ENCODE measurements around the gene PDE9A. TPM values are rescaled to one million over a fixed set of nuclear protein-coding genes. Genes with fewer than 3 reads are reported as not detected.

PDE9A gene
- total RNA-seq, 1 experiment from 2014 or later: not detected

DNA sequence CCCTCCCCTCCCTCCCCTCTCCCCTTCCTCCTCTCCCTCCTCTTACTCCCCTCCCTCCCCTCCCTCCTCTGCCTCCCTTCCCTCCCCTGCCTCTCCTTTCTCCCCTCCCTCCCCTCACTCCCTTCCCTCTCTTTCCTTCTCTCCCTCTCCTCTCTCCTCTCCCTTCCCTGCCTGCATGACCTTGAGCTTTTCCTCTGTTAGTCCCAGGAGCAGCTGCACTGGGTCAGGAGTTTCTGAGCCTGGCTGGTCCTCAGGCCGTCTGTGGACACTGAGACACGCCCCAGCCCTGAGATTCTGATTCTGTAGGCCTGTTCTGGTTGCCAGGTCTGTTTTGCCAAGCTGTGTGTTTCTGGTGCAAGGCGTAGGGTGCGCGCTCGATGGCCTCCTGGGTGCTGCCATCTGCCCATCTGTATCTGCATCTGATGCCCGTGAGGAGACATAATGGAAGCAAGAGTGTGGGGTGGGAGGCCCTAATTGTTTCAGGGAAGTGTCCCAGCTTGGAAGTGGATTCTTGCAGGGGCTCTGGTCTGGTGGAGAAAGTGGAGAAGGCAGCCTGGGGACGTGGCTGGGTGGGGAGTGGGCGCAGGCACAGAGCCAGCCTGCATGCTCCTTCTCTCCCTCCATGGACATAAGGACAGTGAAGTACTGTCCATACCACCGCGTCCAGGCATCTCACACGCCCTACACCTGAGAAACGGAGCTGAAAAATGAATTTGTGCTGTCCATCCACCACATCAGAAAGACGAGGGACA, 128.7 kb downstream of the PDE9A start:
- no peak overlapping the region for H2AFZ ChIP-seq (ENCODE audit: low read length)
- H3K9ac ChIP-seq (ENCODE audit: low read length): no peak overlapping the region
- H3K4me3 ChIP-seq (ENCODE audit: low read length): no peak overlapping the region
- H3K9me2 ChIP-seq (replicated peaks; ENCODE audit: insufficient read depth, low read length): no peaks in the 10 kb centered on the region
- no peak overlapping the region for H3K27ac ChIP-seq (ENCODE audit: low read length)
- H3K4me2 ChIP-seq (ENCODE audit: low read depth, low read length, poor library complexity, severe bottlenecking): no peak overlapping the region
- no peaks in the 10 kb centered on the region for H3K9me3 ChIP-seq (ENCODE audit: low read length)
- no peaks in the 10 kb centered on the region for H3K27me3 ChIP-seq (ENCODE audit: low read length)
- no peaks in the 10 kb centered on the region for H3K79me2 ChIP-seq (ENCODE audit: low read length)
- no peak for DNase-seq
- H3K36me3 ChIP-seq (ENCODE audit: insufficient read depth, low read length): no peaks in the 10 kb centered on the region
- no peaks in the 10 kb centered on the region; the same call in 1 of the 2 replicates for H4K20me1 ChIP-seq (ENCODE audit: insufficient read depth, low read depth, low read length)
- H3K4me1 ChIP-seq (ENCODE audit: low read length): peaks cover 10% of the 10 kb centered on the region

DNA sequence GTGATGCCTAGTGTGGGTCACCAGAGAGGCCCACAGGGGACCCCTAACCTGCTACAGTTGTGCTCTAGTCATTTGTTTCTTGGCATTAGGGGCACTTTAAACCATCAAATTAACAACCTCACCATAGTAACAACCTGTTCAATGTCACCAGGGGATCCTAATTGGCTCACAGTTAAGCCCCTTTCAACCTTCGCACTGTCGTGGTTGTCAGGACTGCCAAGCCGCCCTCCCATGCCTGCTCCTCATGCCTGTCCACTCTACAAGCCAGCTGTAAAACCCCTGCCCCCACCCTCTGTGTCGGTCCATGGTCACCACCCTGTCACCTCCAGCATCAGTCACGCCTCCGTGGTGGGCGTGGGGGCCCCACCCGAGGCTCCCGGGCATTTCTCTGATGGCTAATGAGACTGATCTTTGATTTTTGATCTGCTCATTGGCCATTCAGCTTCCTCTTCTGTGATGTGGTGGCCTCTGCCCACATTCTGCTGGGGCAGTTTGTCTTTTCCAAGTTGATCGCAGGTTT, 129.4 kb downstream of the PDE9A start:
- H3K79me2 ChIP-seq (ENCODE audit: low read length): no peaks in the 10 kb centered on the region
- no peak for DNase-seq
- H3K4me1 ChIP-seq (ENCODE audit: low read length): peaks cover 5% of the 10 kb centered on the region
- H3K9ac ChIP-seq (ENCODE audit: low read length): no peak overlapping the region
- H3K4me3 ChIP-seq (ENCODE audit: low read length): no peak overlapping the region
- no peak overlapping the region for H3K27ac ChIP-seq (ENCODE audit: low read length)
- no peaks in the 10 kb centered on the region for H3K36me3 ChIP-seq (ENCODE audit: insufficient read depth, low read length)
- H3K9me2 ChIP-seq (replicated peaks; ENCODE audit: insufficient read depth, low read length): no peaks in the 10 kb centered on the region
- H3K4me2 ChIP-seq (ENCODE audit: low read depth, low read length, poor library complexity, severe bottlenecking): no peak overlapping the region
- no peaks in the 10 kb centered on the region; the same call in 1 of the 2 replicates for H4K20me1 ChIP-seq (ENCODE audit: insufficient read depth, low read depth, low read length)
- no peaks in the 10 kb centered on the region for H3K9me3 ChIP-seq (ENCODE audit: low read length)
- no peak overlapping the region for H2AFZ ChIP-seq (ENCODE audit: low read length)
- no peaks in the 10 kb centered on the region for H3K27me3 ChIP-seq (ENCODE audit: low read length)

DNA sequence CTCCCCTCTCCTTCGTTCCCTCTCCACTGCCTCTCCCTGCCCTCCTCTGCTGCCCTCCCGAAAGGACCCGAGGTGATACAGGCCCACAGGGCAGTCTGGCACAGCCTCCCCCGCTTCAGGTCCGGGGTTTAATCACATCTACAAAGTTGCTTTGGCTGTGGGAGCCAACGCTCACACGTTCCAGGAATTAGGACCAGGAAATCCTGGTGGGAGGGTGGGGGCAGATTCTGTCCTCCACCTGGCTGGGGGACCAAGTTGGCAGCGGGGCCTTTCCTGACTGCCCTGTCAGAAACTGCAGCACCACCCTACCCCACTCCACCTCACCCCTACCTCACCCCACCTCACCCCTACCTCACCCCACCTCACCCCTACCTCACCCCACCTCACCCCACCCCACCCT, 130.9 kb downstream of the PDE9A start:
- H3K4me2 ChIP-seq (ENCODE audit: low read depth, low read length, poor library complexity, severe bottlenecking): no peak overlapping the region
- H3K9ac ChIP-seq (ENCODE audit: low read length): no peak overlapping the region
- H3K36me3 ChIP-seq (ENCODE audit: insufficient read depth, low read length): no peaks in the 10 kb centered on the region
- DNase-seq: no peak
- no peaks in the 10 kb centered on the region for H3K4me1 ChIP-seq (ENCODE audit: low read length)
- no peaks in the 10 kb centered on the region for H3K27me3 ChIP-seq (ENCODE audit: low read length)
- no peaks in the 10 kb centered on the region for H3K79me2 ChIP-seq (ENCODE audit: low read length)
- H3K27ac ChIP-seq (ENCODE audit: low read length): no peak overlapping the region
- H2AFZ ChIP-seq (ENCODE audit: low read length): peak overlapping the region; percentile 75; the same call in 1 of the 2 replicates
- H3K9me3 ChIP-seq (ENCODE audit: low read length): no peaks in the 10 kb centered on the region
- H3K4me3 ChIP-seq (ENCODE audit: low read length): no peak overlapping the region
- H3K9me2 ChIP-seq (replicated peaks; ENCODE audit: insufficient read depth, low read length): no peaks in the 10 kb centered on the region
- H4K20me1 ChIP-seq (ENCODE audit: insufficient read depth, low read depth, low read length): no peaks in the 10 kb centered on the region

DNA sequence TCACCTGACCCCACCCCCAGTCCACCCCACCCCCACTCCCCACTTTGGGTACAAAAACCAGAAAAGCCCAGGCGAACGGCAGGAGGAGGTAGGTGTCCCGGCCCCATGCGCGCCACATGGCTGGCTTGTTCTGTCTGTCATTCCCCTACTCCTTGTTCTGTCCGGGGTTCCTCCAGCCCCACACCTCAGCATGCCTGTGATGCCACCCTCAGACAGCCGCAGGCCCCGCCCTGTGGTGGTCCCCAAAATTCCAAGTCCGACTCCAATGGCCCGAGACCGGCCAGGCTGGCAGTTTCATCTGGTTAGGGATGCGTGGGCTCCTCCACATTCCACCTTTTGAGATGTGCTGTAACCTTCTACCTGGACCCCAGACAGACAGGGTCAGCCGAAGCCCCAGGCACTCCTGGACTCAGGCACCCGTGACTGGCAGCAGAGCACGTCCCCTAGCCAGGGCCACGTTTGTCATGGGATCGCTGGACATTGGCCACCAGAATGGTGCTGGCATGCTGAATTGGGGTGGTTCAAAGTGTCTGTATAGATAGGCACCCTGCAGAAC, 131.6 kb downstream of the PDE9A start:
- Histone ChIP-seq H3K9me3 (ENCODE audit: low read length) (no peaks in the 10 kb centered on the region), H3K4me2 (ENCODE audit: low read depth, low read length, poor library complexity, severe bottlenecking) (no peak overlapping the region), H3K36me3 (ENCODE audit: insufficient read depth, low read length) (no peaks in the 10 kb centered on the region), H2AFZ (ENCODE audit: low read length) (no peak overlapping the region), H3K27me3 (ENCODE audit: low read length) (no peaks in the 10 kb centered on the region), H3K27ac (ENCODE audit: low read length) (no peak overlapping the region), H3K4me1 (ENCODE audit: low read length) (no peaks in the 10 kb centered on the region), H4K20me1 (ENCODE audit: insufficient read depth, low read depth, low read length) (no peaks in the 10 kb centered on the region), H3K79me2 (ENCODE audit: low read length) (no peaks in the 10 kb centered on the region), H3K9me2 (replicated peaks; ENCODE audit: insufficient read depth, low read length) (no peaks in the 10 kb centered on the region), H3K9ac (ENCODE audit: low read length) (no peak overlapping the region), H3K4me3 (ENCODE audit: low read length) (no peak overlapping the region)
- DNase-seq: no peak

DNA sequence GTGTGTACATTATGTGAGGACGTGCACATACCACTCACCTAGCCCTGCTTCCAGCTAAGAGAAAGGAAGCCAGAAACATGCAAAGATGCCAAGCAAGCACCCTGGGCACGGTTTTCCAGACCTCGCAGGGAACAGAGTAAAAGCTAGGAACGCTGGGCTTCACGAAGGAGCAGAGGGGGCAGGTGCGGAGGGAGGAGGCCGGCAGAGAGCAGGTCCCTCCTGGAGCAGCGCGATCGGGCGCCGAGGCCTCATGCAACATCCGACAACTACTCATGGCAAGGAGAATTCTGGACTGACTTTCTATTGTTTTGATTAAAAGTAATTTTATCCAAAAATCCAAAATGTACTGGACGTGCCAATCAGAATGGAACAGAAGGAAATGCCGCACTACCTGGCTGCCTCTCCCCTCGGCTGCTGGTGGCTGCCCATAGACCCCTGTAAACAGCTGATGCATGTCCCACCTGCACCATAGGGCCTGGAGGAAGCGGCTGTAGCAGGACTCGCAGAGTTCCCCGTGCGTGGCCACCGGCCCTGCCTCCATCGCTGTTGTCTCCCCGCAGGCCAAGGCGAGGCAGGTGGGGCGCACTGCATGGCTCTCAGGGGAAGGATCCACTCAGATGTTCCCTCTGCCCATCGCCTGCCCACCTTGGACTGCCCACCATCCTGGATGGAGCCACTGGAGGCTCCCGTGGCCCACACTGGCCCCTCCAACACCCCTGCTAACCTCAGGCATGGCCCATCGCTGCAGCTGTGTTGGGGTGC, 132.4 kb downstream of the PDE9A start:
- H3K9ac ChIP-seq (ENCODE audit: low read length): no peak overlapping the region
- H3K79me2 ChIP-seq (ENCODE audit: low read length): no peaks in the 10 kb centered on the region
- H2AFZ ChIP-seq (ENCODE audit: low read length): no peak overlapping the region

DNA sequence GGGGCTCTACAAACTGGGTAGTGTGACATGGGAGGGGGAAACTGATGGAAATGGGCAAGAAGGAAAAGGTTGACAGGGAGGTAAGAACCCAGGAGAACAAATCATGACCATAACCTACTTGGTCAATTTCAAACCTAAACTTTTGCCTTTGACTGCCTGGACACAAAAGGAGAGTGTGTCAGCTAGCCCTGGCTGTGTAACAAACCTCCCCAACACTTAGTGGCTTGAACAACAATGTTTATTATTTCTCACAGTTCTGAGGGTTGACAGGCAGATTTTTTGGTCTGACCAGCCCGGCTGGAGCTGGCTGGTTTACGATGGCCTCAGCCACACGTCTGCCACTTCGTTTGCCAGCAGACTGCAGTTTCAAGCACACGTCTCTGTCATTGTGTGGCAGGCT, 133.5 kb downstream of the PDE9A start:
- DNase-seq: no peak
- no peak overlapping the region for H3K9ac ChIP-seq (ENCODE audit: low read length)
- H2AFZ ChIP-seq (ENCODE audit: low read length): no peak overlapping the region

More for the DNA sequence above, 132.4 kb downstream of the PDE9A start:
- Histone ChIP-seq H3K36me3 (ENCODE audit: insufficient read depth, low read length) (no peaks in the 10 kb centered on the region), H4K20me1 (ENCODE audit: insufficient read depth, low read depth, low read length) (no peaks in the 10 kb centered on the region), H3K27me3 (ENCODE audit: low read length) (no peaks in the 10 kb centered on the region), H3K9me2 (replicated peaks; ENCODE audit: insufficient read depth, low read length) (no peaks in the 10 kb centered on the region), H3K4me2 (ENCODE audit: low read depth, low read length, poor library complexity, severe bottlenecking) (no peak overlapping the region), H3K27ac (ENCODE audit: low read length) (no peak overlapping the region), H3K4me3 (ENCODE audit: low read length) (no peak overlapping the region), H3K9me3 (ENCODE audit: low read length) (no peaks in the 10 kb centered on the region), H3K4me1 (ENCODE audit: low read length) (no peaks in the 10 kb centered on the region)
- no peak for DNase-seq

DNA sequence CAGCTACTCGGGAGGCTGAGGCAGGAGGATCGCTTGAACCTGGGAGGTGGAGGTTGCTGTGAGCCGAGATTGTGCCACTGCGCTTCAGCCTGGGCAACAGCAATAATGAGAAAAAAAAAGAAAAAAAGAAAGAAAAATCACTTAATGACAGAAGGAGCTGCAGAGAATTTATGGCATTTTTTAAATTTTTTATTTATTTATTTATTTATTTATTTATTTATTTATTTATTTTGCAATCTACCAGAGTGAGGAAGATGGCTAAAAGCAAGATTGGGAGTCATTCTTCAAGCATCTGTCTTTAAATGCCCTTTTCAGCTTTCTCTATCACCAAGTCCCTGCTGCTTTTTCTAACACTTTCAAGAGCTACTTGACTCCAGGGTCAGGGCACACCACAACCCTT, 134.2 kb downstream of the PDE9A start:
- Histone ChIP-seq H3K4me3 (ENCODE audit: low read length) (no peak overlapping the region), H3K9ac (ENCODE audit: low read length) (no peak overlapping the region), H2AFZ (ENCODE audit: low read length) (no peak overlapping the region), H3K4me1 (ENCODE audit: low read length) (no peaks in the 10 kb centered on the region), H3K9me2 (replicated peaks; ENCODE audit: insufficient read depth, low read length) (no peaks in the 10 kb centered on the region), H3K36me3 (ENCODE audit: insufficient read depth, low read length) (no peaks in the 10 kb centered on the region), H3K79me2 (ENCODE audit: low read length) (no peaks in the 10 kb centered on the region), H3K27me3 (ENCODE audit: low read length) (no peaks in the 10 kb centered on the region), H3K9me3 (ENCODE audit: low read length) (no peaks in the 10 kb centered on the region), H4K20me1 (ENCODE audit: insufficient read depth, low read depth, low read length) (no peaks in the 10 kb centered on the region), H3K4me2 (ENCODE audit: low read depth, low read length, poor library complexity, severe bottlenecking) (no peak overlapping the region), H3K27ac (ENCODE audit: low read length) (no peak overlapping the region)
- no peak for DNase-seq

More for the DNA sequence above, 133.5 kb downstream of the PDE9A start:
- no peak overlapping the region for H3K4me3 ChIP-seq (ENCODE audit: low read length)
- no peaks in the 10 kb centered on the region for H3K27me3 ChIP-seq (ENCODE audit: low read length)
- H3K27ac ChIP-seq (ENCODE audit: low read length): no peak overlapping the region
- H3K79me2 ChIP-seq (ENCODE audit: low read length): no peaks in the 10 kb centered on the region
- H4K20me1 ChIP-seq (ENCODE audit: insufficient read depth, low read depth, low read length): no peaks in the 10 kb centered on the region
- no peaks in the 10 kb centered on the region for H3K9me2 ChIP-seq (replicated peaks; ENCODE audit: insufficient read depth, low read length)
- H3K9me3 ChIP-seq (ENCODE audit: low read length): no peaks in the 10 kb centered on the region
- H3K4me2 ChIP-seq (ENCODE audit: low read depth, low read length, poor library complexity, severe bottlenecking): no peak overlapping the region
- H3K36me3 ChIP-seq (ENCODE audit: insufficient read depth, low read length): no peaks in the 10 kb centered on the region
- H3K4me1 ChIP-seq (ENCODE audit: low read length): no peaks in the 10 kb centered on the region

DNA sequence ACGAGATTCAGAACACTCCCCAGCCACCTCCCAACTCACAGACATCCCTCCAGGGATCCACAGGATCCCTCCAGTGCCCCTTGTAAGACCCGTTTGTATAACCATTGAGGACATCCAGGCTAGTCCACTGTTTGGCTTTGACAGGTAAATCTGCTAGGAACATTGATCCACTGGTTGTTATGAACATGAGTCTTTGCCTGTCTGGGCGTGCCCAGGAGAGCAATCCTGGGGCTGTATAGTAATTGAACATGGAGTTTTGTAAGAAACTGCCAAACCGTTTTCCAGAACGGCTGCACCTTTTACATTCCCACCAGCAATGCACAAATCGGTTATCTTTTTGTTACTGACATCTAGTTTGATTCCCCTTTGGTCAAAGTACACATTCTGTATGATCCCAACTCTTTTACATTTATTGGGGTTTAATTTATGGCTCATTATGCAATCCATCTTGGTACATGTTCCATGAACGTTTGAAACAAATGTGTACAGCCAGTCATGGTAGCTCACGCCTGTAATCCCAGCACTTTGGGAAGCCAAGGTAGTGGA, 137.2 kb downstream of the PDE9A start:
- Histone ChIP-seq H3K27ac (ENCODE audit: low read length) (no peak overlapping the region), H3K27me3 (ENCODE audit: low read length) (no peaks in the 10 kb centered on the region)

More for the DNA sequence above, 137.2 kb downstream of the PDE9A start:
- no peaks in the 10 kb centered on the region for H3K36me3 ChIP-seq (ENCODE audit: insufficient read depth, low read length)
- no peak overlapping the region for H3K9ac ChIP-seq (ENCODE audit: low read length)
- H3K9me3 ChIP-seq (ENCODE audit: low read length): no peaks in the 10 kb centered on the region
- H3K4me3 ChIP-seq (ENCODE audit: low read length): no peak overlapping the region
- no peak overlapping the region for H2AFZ ChIP-seq (ENCODE audit: low read length)
- no peak for DNase-seq
- H3K4me2 ChIP-seq (ENCODE audit: low read depth, low read length, poor library complexity, severe bottlenecking): no peak overlapping the region
- no peaks in the 10 kb centered on the region for H3K79me2 ChIP-seq (ENCODE audit: low read length)
- no peaks in the 10 kb centered on the region for H3K4me1 ChIP-seq (ENCODE audit: low read length)
- H4K20me1 ChIP-seq (ENCODE audit: insufficient read depth, low read depth, low read length): no peaks in the 10 kb centered on the region
- H3K9me2 ChIP-seq (replicated peaks; ENCODE audit: insufficient read depth, low read length): no peaks in the 10 kb centered on the region
